ENCODE results near the gene TMPRSS7.

The TMPRSS7 gene, protein sequence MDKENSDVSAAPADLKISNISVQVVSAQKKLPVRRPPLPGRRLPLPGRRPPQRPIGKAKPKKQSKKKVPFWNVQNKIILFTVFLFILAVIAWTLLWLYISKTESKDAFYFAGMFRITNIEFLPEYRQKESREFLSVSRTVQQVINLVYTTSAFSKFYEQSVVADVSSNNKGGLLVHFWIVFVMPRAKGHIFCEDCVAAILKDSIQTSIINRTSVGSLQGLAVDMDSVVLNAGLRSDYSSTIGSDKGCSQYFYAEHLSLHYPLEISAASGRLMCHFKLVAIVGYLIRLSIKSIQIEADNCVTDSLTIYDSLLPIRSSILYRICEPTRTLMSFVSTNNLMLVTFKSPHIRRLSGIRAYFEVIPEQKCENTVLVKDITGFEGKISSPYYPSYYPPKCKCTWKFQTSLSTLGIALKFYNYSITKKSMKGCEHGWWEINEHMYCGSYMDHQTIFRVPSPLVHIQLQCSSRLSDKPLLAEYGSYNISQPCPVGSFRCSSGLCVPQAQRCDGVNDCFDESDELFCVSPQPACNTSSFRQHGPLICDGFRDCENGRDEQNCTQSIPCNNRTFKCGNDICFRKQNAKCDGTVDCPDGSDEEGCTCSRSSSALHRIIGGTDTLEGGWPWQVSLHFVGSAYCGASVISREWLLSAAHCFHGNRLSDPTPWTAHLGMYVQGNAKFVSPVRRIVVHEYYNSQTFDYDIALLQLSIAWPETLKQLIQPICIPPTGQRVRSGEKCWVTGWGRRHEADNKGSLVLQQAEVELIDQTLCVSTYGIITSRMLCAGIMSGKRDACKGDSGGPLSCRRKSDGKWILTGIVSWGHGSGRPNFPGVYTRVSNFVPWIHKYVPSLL

GRCh38 chr3:112034436-112034835 is at the start of gene TMPRSS7:
Gene TMPRSS7, plus strand, starts transcription at chr3:112034736. Its CDS starts 110 bp downstream, at chr3:112034846.
- no peak for DNase-seq

DNA sequence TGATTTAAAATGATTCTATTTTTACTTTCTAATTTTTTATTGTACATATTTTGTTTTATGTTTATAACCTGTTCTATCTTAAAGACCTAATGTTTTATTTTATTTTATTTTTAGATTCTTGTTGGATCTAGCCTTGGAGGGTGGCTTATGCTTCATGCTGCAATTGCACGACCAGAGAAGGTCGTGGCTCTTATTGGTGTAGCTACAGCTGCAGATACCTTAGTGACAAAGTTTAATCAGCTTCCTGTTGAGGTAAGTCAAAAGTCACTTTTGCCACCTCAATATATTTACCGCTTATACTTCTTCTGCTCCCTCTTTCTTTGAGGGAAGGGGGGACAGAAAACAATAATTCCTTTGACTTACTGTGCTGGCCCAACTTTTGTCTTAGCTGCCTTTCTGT is 47.7 kb upstream of the TMPRSS7 start:
- DNase-seq, result no peak

DNA sequence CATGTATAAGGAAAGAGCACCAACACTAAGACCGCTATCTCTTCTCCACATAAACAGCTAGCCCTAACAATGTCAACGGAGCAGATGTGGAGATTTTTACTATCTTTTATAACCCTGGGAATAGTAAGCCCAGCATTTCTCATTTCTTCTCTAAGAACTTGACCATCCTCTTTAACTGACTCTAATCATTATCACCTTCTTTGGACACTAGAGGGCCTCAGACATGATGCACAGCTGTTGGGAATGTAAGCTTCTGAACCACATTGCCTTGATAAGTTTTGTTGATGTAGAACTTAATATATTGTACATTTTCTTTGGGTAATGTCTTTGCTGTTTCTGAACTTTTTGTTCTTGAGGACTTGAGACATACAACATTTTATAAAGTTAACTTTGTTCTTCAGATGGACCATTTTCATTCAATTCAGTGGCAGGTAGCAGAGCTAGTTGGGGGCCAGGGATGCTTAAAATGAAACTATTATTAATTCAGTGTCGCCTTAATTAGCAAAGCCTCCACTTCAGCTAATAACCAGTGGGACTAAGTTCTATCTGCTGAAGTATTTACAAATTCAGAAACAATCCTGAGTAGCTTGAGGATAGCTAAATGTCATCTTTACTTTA is 45.4 kb upstream of the TMPRSS7 start:
- no peak for DNase-seq

DNA sequence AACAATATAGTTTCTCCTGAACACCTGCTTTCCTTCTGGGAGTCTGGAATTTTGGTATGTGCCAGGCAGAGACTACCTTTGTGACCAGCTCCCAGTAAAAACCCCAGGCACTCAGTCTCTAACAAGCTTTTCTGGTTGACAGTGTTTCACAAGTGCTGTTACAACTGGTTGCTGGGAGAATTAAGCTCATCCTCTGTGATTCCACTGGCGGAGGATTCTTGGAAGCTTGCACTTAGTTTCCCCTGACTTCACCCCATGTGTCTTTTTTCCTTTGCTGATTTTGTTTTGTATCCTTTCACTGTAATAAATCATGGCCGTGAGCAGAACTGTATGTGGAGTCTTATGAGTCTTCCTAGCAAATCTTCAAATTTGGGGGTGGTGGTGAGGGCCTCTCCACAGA is 41.5 kb upstream of the TMPRSS7 start:
- DNase-seq, result no peak

DNA sequence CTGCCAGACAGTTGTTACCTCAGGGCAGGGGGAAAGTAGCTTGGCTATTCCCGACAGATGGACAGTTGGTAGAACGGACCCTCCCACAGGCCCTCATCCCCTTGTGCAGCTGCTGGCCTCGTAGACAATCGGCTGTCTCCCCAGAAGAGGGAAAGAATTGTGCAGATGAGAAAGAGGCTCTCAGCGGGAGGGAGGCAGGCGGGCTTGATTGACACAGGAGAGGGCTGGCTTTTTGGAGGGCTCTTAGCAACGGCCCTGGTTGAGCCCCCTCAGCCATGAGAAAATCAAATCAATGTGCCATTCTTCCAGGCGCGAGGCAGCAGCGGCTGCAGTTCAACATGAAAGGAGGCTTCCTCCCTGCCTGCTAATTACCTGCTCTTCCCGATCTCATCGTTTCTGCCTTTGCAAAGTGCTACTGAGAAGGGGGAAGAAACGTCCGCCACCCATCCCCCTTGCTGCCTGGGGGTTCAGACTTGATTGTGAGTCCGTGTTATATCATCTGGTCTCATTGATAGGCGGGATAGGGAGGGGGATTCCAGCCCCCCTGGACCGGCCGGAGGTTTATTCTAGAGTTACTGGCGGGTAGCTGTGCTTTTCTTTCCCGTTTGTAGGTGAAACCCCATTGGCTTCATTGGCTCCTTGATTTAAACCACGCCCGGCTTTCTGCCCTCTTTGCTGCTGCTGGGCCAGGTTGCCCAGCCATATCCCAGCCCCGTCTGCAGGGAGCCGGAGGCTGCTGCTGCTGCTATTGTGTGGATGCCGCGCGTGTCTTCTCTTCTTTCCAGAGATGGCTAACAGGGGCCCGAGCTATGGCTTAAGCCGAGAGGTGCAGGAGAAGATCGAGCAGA is 35.7 kb upstream of the TMPRSS7 start, which contains the start of gene TAGLN3:
TSS of gene TAGLN3 (plus strand) at position 287 of the 848 bp plus-strand sequence. CDS start at position 788, 501 bp downstream.
- DNase-seq, result no peak

- DNase-seq, result no peak
Measured at GRCh38 chr3:111999484-112000324, 34.8 kb upstream of the TMPRSS7 start.

DNA sequence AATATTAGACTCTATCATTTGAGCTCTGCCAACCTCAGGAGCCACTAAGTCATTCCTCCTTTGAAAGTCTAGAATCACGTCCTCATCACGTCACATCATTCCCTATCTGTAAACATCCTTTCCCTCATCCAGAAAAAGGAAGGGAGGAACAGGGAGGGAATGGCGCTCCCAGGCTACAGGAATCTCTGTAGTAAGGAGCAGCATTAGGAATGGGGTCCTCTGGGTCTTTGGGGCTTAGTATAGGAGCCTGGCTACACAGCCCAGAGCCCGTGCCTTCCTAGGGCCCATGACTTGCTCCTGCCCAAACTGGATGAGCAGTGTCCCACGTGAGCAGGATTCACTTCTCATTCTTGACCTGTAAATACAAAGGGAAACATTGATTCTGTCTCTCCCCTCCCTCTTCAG is 34.2 kb upstream of the TMPRSS7 start:
- no peak for DNase-seq

- no peak for DNase-seq
Measured at GRCh38 chr3:112000966-112001365, 33.6 kb upstream of the TMPRSS7 start.

DNA sequence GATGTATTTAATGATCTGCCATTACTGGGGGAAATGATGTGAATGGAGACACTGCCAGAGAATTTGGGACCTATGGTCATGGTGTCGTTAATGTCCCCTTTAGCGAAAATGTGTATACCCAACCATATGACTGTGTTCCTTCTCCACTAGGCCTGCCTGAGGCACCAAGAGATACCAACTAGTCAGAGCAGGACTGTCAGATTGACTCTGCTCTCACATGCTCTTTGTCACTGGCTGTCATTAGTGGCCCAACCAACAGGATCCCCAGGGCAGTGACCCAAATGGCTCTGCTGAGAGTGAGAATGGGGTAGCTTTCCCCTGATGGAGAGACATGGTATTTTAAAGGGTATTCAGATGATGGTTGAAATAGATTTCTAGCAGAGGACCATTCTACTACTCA is 33.0 kb upstream of the TMPRSS7 start:
- no peak for DNase-seq

DNA sequence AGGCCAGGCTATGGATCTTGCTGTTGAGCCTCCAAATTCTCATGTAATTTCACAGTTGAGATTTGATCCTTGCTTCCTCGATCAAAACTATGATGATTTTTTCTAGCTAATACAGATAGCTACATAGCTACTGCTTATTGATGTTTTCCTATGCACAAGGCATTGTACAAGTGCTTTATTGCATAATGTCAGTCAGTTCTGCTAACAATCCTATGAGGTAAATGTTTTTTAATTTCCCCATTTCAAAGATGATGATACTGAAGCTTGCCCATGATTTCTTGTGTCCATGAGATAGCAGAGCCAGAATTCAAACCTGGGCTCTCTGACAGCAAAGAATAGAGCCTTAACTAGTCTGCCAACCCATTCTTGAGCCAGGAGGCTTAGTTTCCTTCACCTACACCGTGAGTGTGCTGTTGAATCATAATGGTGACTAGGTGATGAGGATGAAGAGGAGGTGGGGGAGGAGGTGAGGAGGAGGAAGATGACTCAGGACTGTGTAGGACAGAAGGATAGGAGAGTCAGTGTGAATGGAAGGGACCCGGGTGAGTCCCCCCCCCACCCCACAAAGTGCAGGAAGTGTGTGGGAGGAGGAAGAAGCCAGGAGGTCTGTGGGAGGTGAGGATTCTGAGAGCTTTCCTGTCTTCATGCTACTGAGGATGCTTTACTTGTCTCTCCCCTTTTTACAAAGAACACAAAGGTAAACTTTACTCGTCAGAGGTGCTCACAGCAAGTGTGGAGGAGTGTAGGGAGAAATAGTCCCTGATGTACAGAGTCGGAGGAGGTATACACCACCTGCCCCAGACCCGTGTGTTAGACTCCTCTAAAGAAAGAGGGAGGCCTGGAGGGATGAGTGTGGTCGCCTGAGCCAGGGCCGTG is 32.2 kb upstream of the TMPRSS7 start:
- DNase-seq, result no peak

- DNase-seq, result no peak
Measured at GRCh38 chr3:112003321-112004080, 31.0 kb upstream of the TMPRSS7 start.

DNA sequence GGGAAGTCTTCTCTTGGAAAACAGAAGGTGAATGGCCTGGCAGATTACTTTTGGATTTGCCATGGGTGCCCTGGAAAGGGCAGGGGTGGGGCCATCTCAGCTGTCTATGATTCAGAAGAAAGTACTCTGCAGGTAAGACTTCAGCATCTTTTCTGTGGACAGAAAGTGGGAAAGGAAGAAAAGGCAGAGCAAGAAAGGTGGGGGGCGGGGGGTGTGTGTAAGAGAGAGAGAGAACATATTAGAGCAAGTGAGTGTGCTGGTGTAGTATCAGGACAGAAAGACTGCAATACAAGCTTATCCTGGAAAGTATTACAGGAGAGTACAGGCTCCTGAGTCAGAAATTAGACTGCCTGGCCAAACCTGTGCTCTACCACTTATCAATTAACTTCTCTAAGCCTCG is 30.3 kb upstream of the TMPRSS7 start:
- no peak for DNase-seq

GRCh38 chr3:112004669-112005068 is 29.9 kb upstream of the TMPRSS7 start:
- DNase-seq, result no peak

GRCh38 chr3:112005091-112005672 is 29.4 kb upstream of the TMPRSS7 start:
- DNase-seq, result no peak

DNA sequence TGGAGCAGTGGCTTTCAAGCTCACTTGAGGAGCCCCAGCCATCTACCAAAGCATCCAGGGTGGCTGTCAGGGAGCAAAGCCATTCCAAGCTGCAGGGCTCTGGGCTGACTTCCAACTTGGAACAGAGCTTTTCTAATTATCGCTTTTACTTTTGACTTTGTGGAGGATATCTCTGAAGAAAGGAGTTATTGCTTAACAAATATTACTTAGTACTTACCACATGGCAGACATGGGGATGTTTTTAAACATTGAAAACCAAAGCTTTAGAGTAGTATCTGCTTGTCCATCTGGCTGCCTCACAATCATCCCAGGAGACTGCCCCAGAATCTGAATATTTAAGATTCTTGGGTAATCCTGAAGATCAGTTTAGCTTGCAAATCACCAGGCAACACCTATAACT is 26.9 kb upstream of the TMPRSS7 start:
- no peak for DNase-seq

- DNase-seq, result no peak
Measured at GRCh38 chr3:112009670-112010069, 24.9 kb upstream of the TMPRSS7 start.

GRCh38 chr3:112010636-112011035 is 23.9 kb upstream of the TMPRSS7 start:
- DNase-seq, result no peak

- no peak for DNase-seq
Measured at GRCh38 chr3:112011376-112011940, 23.1 kb upstream of the TMPRSS7 start.
